HEK293T (cell line): ENCODE data around the gene IRAK1.
A peak's percentile ranks its signal among the peaks of the same experiment; 100 is the strongest.

Source experiments
- CTCF ChIA-PET: fragments of 350-600 bp; formaldehyde crosslinking; extraction: SDS; loops from one replicate; lab custom pipeline; 2021; ENCODE audit warnings: antibody characterized with exemption, inconsistent platforms; lab: Yijun Ruan, JAX
- POLR2A ChIA-PET: fragments of 350-600 bp; formaldehyde crosslinking; extraction: SDS; loops from one replicate; lab custom pipeline; 2020; ENCODE audit warnings: antibody characterized with exemption, inconsistent platforms; lab: Yijun Ruan, JAX
- DNase-seq: peaks from one replicate; pipeline ENCODE4 v3.0.0; 2012; ENCODE audit warnings: mixed read lengths; ENCODE audit errors: extremely low spot score
- ARNT ChIP-seq: fragments of 450-650 bp; IDR thresholded peaks from 2 replicates; pipeline ENCODE4 v1.6.1; 2017; ENCODE audit warnings: mild to moderate bottlenecking
- BHLHE40 ChIP-seq: fragments of 450-650 bp; IDR thresholded peaks from 2 replicates; pipeline ENCODE4 v1.6.1; 2016; ENCODE audit warnings: mild to moderate bottlenecking, moderate library complexity, borderline replicate concordance
- CTBP1 ChIP-seq: fragments of 450-650 bp; IDR thresholded peaks from 2 replicates; pipeline ENCODE4 v1.6.1; 2016; ENCODE audit warnings: borderline replicate concordance
- FOXA1 ChIP-seq: fragments of 450-650 bp; IDR thresholded peaks from 2 replicates; pipeline ENCODE4 v1.6.1; 2016; ENCODE audit warnings: mild to moderate bottlenecking
- FOXK2 ChIP-seq: fragments of 450-650 bp; IDR thresholded peaks from 2 replicates; pipeline ENCODE4 v1.6.1; 2016; ENCODE audit warnings: mild to moderate bottlenecking
- FOXM1 ChIP-seq: fragments of 450-650 bp; IDR thresholded peaks from 2 replicates; pipeline ENCODE4 v1.6.1; 2017; ENCODE audit warnings: mild to moderate bottlenecking, borderline replicate concordance
- HDGF ChIP-seq: fragments of 450-650 bp; IDR thresholded peaks from 2 replicates; pipeline ENCODE4 v1.6.1; 2017; ENCODE audit warnings: antibody characterized with exemption, borderline replicate concordance
- L3MBTL2 ChIP-seq: fragments of 450-650 bp; conservative IDR thresholded peaks from 2 replicates; pipeline ENCODE4 v1.6.1; 2016; ENCODE audit warnings: mild to moderate bottlenecking
- LEF1 ChIP-seq: fragments of 450-650 bp; IDR thresholded peaks from 2 replicates; pipeline ENCODE4 v1.6.1; 2017; ENCODE audit warnings: mild to moderate bottlenecking, borderline replicate concordance
- NFRKB ChIP-seq: fragments of 450-650 bp; IDR thresholded peaks from 2 replicates; pipeline ENCODE4 v1.6.1; 2016; ENCODE audit warnings: mild to moderate bottlenecking, moderate library complexity
- PKNOX1 ChIP-seq: fragments of 450-650 bp; IDR thresholded peaks from 2 replicates; pipeline ENCODE4 v1.6.1; 2016
- SUZ12 ChIP-seq: fragments of 450-650 bp; IDR thresholded peaks from 2 replicates; pipeline ENCODE4 v1.6.1; 2016; ENCODE audit warnings: mild to moderate bottlenecking
- TARDBP ChIP-seq: fragments of 450-650 bp; IDR thresholded peaks from 2 replicates; pipeline ENCODE4 v1.6.1; 2016
- ZNF384 ChIP-seq: fragments of 450-650 bp; IDR thresholded peaks from 2 replicates; pipeline ENCODE4 v1.6.1; 2016

Gene IRAK1

GRCh38 chrX:154019061-154019621 is 561 bp downstream of the IRAK1 start:
- ChIA-PET CTCF (no interaction called here), POLR2A (interaction anchor here (0.6 to 2.2 kb wide), 7 partner anchors 16 to 77 kb away, joined by 3 to 9 read pairs (median 4); partner anchors contain the start of genes HCFC1 and TMEM187)
- DNase-seq: peak; percentile 33
- TF ChIP-seq BHLHE40 (no peak), L3MBTL2 (peak; percentile 36; the same call in 1 of the 2 replicates), SUZ12 (no peak), CTBP1 (no peak)

GRCh38 chrX:154018518-154019060 is 1.1 kb downstream of the IRAK1 start:
- no peak for TF ChIP-seq FOXA1
- CTCF ChIA-PET: no interaction called here
- DNase-seq: no peak
- POLR2A ChIA-PET: interaction anchor here (0.6 to 2.2 kb wide), 7 partner anchors 16 to 78 kb away, joined by 3 to 9 read pairs (median 4); partner anchors contain the start of genes HCFC1 and TMEM187

GRCh38 chrX:154017766-154018517 is 1.8 kb downstream of the IRAK1 start:
- no peak for DNase-seq
- TF ChIP-seq TARDBP: no peak
- no peak for TF ChIP-seq PKNOX1
- no peak for TF ChIP-seq LEF1
- no peak for TF ChIP-seq FOXM1
- no peak for TF ChIP-seq SUZ12
- no peak for TF ChIP-seq CTBP1
- no peak for TF ChIP-seq ZNF384
- ChIA-PET POLR2A (interaction anchor here (0.8 to 2.2 kb wide), 5 partner anchors 22 to 79 kb away, joined by 3 to 9 read pairs (median 4); partner anchors contain the start of genes HCFC1 and TMEM187), CTCF (no interaction called here)

GRCh38 chrX:154016366-154017076 is 3.2 kb downstream of the IRAK1 start:
- no peak for TF ChIP-seq FOXK2
- TF ChIP-seq LEF1: no peak
- no peak for TF ChIP-seq NFRKB
- no peak for TF ChIP-seq CTBP1
- TF ChIP-seq SUZ12: no peak
- TF ChIP-seq BHLHE40: no peak
- ChIA-PET POLR2A (interaction anchor here (1.6 kb wide), 1 partner anchor 11 kb away, joined by 3 read pairs; no protein-coding TSS in a partner anchor), CTCF (no interaction called here)

GRCh38 chrX:154015581-154016264 is 4.0 kb downstream of the IRAK1 start:
- no peak for DNase-seq
- ChIA-PET POLR2A (interaction anchor here (1.6 kb wide), 1 partner anchor 10 kb away, joined by 3 read pairs; no protein-coding TSS in a partner anchor), CTCF (no interaction called here)
- TF ChIP-seq SUZ12 (no peak), LEF1 (no peak), BHLHE40 (no peak), HDGF (no peak), FOXK2 (no peak), ZNF384 (no peak), L3MBTL2 (no peak), FOXA1 (no peak), TARDBP (no peak), ARNT (no peak), NFRKB (no peak)

More at GRCh38 chrX:154016366-154017076, 3.2 kb downstream of the IRAK1 start:
- no peak for DNase-seq

- CTCF ChIA-PET: interaction anchor here (1.4 to 3.0 kb wide), 6 partner anchors 10 to 35 kb away, joined by 6 to 13 read pairs (median 8); no protein-coding TSS in a partner anchor
- TF ChIP-seq CTBP1 (no peak), NFRKB (no peak), L3MBTL2 (no peak)
- DNase-seq: no peak
- POLR2A ChIA-PET: interaction anchor here (1.6 kb wide), 1 partner anchor 9 kb away, joined by 3 read pairs; no protein-coding TSS in a partner anchor
Measured at GRCh38 chrX:154014429-154015380, 5.0 kb downstream of the IRAK1 start.
